Testis (tissue), 2 donors: ENCODE results near the gene PYDC2.

Experiments
- POLR2A ChIP-seq: fragments of 450-650 bp; IDR thresholded peaks from one replicate; pipeline ENCODE4 v1.6.1; 2017; ENCODE audit warnings: antibody characterized with exemption, mild to moderate bottlenecking, moderate library complexity
- TF ChIP-seq, protein P1 (sequence below), 3 experiments: fragments of 450-650 bp in 2 of 3; fragments of 200-600 bp in 1 of 3; sonication (generic) in 1 of 3; IDR thresholded peaks; one replicate each; pipeline ENCODE4 v1.5.1; 2016 to 2019; ENCODE audit warnings: antibody characterized with exemption in 3 of 3, mild to moderate bottlenecking in 2 of 3, moderate library complexity in 1 of 3

DNA sequence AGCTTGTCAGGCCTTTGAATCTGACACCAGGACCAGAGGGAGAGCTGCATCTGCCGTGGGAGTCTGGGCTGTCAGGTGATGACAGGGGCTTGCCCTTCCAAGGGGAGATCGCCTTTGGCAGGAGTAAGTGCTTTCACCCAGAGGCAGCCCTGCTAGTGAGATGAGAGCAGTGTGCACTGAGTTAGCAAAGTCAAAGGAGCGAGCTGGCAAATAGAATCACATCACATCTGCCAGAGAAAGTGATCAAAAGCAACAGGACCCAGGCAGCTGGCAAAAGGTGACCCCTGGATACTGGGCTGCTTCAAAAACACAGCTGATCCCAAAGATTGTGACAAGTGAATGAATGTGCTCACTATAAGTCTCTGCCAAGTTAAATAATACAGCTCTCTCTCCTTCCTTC is 36.1 kb upstream of the PYDC2 start:
- TF ChIP-seq, protein P1, sequence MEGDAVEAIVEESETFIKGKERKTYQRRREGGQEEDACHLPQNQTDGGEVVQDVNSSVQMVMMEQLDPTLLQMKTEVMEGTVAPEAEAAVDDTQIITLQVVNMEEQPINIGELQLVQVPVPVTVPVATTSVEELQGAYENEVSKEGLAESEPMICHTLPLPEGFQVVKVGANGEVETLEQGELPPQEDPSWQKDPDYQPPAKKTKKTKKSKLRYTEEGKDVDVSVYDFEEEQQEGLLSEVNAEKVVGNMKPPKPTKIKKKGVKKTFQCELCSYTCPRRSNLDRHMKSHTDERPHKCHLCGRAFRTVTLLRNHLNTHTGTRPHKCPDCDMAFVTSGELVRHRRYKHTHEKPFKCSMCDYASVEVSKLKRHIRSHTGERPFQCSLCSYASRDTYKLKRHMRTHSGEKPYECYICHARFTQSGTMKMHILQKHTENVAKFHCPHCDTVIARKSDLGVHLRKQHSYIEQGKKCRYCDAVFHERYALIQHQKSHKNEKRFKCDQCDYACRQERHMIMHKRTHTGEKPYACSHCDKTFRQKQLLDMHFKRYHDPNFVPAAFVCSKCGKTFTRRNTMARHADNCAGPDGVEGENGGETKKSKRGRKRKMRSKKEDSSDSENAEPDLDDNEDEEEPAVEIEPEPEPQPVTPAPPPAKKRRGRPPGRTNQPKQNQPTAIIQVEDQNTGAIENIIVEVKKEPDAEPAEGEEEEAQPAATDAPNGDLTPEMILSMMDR (IDR thresholded peaks at IDR 0.05), result no peak
- TF ChIP-seq POLR2A, result no peak
